ENCODE results near the gene ZDBF2. TPM values are rescaled to one million over a fixed set of nuclear protein-coding genes. Genes with fewer than 3 reads are reported as not detected.
A peak's percentile ranks its signal among the peaks of the same experiment; 100 is the strongest.

Gene ZDBF2
- total and polyA plus RNA-seq, 7 donors: 1.4 to 20.8 (median 7.1) TPM

DNA sequence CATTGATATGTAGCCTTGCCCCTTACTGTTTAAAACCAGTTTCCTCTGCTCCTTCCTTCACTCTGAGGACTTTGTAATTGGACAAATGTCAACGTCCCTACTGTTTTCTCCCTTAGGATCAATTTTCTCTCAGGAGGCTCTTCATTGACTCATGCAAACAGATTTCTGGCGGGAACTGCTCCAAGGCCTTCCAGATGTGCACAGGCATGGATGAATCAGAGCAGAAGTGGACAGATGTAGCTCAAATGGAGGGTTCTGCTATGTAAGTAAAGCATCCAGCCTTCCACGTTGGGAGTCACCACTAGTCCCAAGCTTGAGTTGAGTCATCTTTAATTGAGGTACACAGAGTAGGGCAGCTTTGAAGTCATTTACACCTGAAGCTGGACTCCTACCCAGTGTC lies 34.1 kb upstream of the ZDBF2 start:
- intact Hi-C loops (cut with DNase I): no loop called here
- Histone ChIP-seq H3K27ac (no peak overlapping the region), H3K27me3 (ENCODE audit: insufficient read depth in 3 of 3, low read length in 2 of 3) (peaks cover 0 to 2% (median 0%) of the 10 kb centered on the region in 3 donors), H3K36me3 (ENCODE audit: insufficient read depth in 1 of 2, low read depth in 1 of 2) (no peaks in the 10 kb centered on the region), H3K9me3 (no peaks in the 10 kb centered on the region), H3K4me3 (no peak overlapping the region), H3K4me1 (no peaks in the 10 kb centered on the region)
- ATAC-seq (no peak), DNase-seq (no peak)
- TF ChIP-seq, protein P1, sequence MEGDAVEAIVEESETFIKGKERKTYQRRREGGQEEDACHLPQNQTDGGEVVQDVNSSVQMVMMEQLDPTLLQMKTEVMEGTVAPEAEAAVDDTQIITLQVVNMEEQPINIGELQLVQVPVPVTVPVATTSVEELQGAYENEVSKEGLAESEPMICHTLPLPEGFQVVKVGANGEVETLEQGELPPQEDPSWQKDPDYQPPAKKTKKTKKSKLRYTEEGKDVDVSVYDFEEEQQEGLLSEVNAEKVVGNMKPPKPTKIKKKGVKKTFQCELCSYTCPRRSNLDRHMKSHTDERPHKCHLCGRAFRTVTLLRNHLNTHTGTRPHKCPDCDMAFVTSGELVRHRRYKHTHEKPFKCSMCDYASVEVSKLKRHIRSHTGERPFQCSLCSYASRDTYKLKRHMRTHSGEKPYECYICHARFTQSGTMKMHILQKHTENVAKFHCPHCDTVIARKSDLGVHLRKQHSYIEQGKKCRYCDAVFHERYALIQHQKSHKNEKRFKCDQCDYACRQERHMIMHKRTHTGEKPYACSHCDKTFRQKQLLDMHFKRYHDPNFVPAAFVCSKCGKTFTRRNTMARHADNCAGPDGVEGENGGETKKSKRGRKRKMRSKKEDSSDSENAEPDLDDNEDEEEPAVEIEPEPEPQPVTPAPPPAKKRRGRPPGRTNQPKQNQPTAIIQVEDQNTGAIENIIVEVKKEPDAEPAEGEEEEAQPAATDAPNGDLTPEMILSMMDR (IDR thresholded peaks at IDR 0.05): no peak
- 19 to 28% (median 19%) methylated on average over 3 of the region's 3 CpGs for WGBS, 3 donors

DNA sequence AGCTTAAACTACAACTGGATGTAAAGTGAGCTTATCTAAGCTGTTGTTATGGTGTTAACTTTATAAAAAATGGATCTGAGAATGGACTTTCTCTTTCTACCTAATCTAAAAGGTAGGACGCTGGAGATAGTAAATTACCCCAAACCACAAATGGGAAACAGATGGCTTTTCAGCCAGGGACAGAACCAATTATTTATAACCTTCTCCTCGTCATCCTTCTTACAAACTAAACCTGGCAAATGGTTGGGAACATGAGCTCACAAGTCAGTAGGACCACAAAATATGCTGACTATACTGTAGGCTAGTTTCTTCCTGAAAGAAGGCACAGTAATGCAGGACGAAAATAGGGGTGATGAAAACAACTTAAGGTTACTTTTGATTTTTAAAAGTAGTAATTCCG lies 32.7 kb upstream of the ZDBF2 start:
- intact Hi-C loops (cut with DNase I): no loop called here
- no peak overlapping the region for H3K4me3 ChIP-seq
- no peaks in the 10 kb centered on the region for H3K4me1 ChIP-seq
- no peaks in the 10 kb centered on the region for H3K9me3 ChIP-seq
- DNase-seq (no peak), ATAC-seq (no peak)
- TF ChIP-seq, protein P1 (IDR thresholded peaks at IDR 0.05): no peak
- H3K27me3 ChIP-seq (ENCODE audit: insufficient read depth in 3 of 3, low read length in 2 of 3): no peaks in the 10 kb centered on the region
- 35 to 43% (median 39%) methylated on average over 4 of the region's 4 CpGs for WGBS, 3 donors
- no peak overlapping the region for H3K27ac ChIP-seq
- no peaks in the 10 kb centered on the region for H3K36me3 ChIP-seq (ENCODE audit: insufficient read depth in 1 of 2, low read depth in 1 of 2)

DNA sequence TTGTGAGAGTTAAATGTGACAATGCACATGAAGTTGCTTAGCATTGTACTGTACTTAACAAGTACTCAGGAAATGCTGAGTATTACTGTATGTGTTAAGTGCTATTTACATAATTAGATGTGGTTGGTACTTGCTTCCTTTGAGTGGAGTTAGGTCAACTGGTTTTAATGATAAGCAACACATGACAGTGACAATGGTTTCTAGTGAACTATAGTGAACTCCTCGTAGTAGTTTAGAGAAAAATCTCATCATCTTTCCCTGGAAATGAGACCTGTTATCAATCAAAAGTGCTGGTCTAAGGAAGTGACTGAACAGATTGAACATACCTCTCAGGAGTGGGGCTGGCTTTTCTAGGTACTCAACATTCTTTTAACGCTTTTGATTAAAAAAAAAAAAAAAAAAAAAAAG lies 29.2 kb upstream of the ZDBF2 start:
- intact Hi-C loops (cut with DNase I): no loop called here
- ATAC-seq (no peak), DNase-seq (no peak)
- no peak overlapping the region for H3K27ac ChIP-seq
- no peaks in the 10 kb centered on the region for H3K9me3 ChIP-seq
- TF ChIP-seq, protein P1 (IDR thresholded peaks at IDR 0.05): no peak
- H3K4me1 ChIP-seq: no peaks in the 10 kb centered on the region
- H3K27me3 ChIP-seq (ENCODE audit: insufficient read depth in 3 of 3, low read length in 2 of 3): peaks cover 0 to 21% (median 0%) of the 10 kb centered on the region in 3 donors
- H3K36me3 ChIP-seq (ENCODE audit: insufficient read depth in 1 of 2, low read depth in 1 of 2): no peaks in the 10 kb centered on the region
- 67 to 85% (median 72%) methylated on average over 2 of the region's 2 CpGs for WGBS, 3 donors
- H3K4me3 ChIP-seq: no peak overlapping the region

DNA sequence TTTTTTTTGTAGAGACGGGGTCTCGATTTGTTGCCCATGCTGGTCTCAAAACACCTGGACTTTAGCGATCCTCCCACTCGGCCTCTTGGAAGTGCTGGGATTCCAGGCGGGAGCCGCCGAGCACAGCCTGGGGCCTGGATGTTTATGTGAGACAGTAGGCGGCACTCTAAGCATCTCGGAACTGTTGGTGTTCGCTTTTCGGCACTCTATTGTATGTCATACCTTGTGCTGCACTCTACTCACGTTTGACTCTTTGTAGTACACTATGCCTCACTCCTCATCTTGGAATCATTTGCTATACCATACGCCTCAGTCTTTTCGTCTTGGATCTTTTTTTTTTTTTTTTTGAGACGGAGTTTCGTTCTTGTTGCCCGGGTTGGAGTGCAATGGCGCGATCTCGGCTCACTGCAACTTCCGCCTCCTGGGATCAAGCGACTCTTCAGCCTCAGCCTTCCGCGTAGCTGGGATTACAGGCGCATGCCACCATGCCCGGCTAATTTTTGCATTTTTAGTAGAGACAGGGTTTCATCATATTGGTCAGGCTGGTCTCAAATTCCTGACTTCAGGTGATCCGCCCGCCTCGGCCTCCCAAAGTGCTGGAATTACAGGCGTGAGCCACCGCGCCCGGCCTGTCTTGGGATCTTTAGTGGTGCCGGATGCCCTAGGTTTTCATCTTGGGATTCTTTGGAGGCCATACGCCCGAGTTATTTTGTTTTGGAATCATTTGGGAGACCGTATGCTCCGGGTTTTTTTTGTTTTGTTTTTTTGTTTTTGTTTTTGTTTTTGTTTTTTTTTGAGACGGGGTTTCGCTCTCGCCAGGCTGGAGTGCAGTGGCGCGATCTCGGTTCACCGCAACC lies 24.2 kb upstream of the ZDBF2 start:
- DNase-seq: no peak

More for the DNA sequence above, 24.2 kb upstream of the ZDBF2 start:
- Histone ChIP-seq H3K36me3 (ENCODE audit: insufficient read depth in 1 of 2, low read depth in 1 of 2) (no peaks in the 10 kb centered on the region), H3K9me3 (no peaks in the 10 kb centered on the region), H3K4me3 (peak overlapping the region; percentile 58), H3K27ac (no peak overlapping the region), H3K27me3 (ENCODE audit: insufficient read depth in 3 of 3, low read length in 2 of 3) (peaks cover 0 to 66% (median 11%) of the 10 kb centered on the region in 3 donors), H3K4me1 (no peaks in the 10 kb centered on the region)
- WGBS, 3 donors: 45 to 49% (median 45%) methylated on average over 44 to 45 of the region's 45 CpGs
- intact Hi-C loops (cut with DNase I): no loop called here
- ATAC-seq: peak in 3 of 4 donors; percentile 52 to 74 (median 60)
- TF ChIP-seq, protein P1 (IDR thresholded peaks at IDR 0.05): no peak
